ENCODE results near the gene TNFAIP2. TPM values are rescaled to one million over a fixed set of nuclear protein-coding genes. Genes with fewer than 3 reads are reported as not detected.

The TNFAIP2 gene
- total RNA-seq, 4 donors from 2014 or later, result 28.6 to 37.2 (median 31.2) TPM

GRCh38 chr14:103094406-103095209 lies 28.7 kb upstream of the TNFAIP2 start, which contains the start of gene EXOC3L4:
EXOC3L4 (plus strand) TSS chr14:103094725; CDS start chr14:103100220, 5,495 bp downstream.
- no peaks in the 10 kb centered on the region for H3K9me3 ChIP-seq
- intact Hi-C loops (cut with DNase I), result loop anchor here (10.0 kb wide), 1 partner anchor 400 kb away; no protein-coding TSS in a partner anchor
- no peak within 1 kb of the TSS for H3K27ac ChIP-seq
- no peaks in the 10 kb centered on the region for H3K36me3 ChIP-seq
- DNase-seq, result no peak
- peaks cover 0 to 8% of the 10 kb centered on the region in 2 donors for H3K4me1 ChIP-seq
- H3K4me3 ChIP-seq (replicated peaks in 1 of 3), result no peak within 1 kb of the TSS
- WGBS, 2 donors, result 81 to 82% methylated on average over 19 of the region's 23 CpGs
- no peak for TF ChIP-seq POLR2A (IDR thresholded peaks at IDR 0.05)
- TF ChIP-seq CTCF (IDR thresholded peaks at IDR 0.05), result no peak
- no peaks in the 10 kb centered on the region for H3K27me3 ChIP-seq

GRCh38 chr14:103095210-103095778 lies 28.0 kb upstream of the TNFAIP2 start:
- Histone ChIP-seq H3K27ac (no peak overlapping the region), H3K36me3 (no peaks in the 10 kb centered on the region), H3K4me1 (peaks cover 0 to 8% of the 10 kb centered on the region in 2 donors), H3K9me3 (no peaks in the 10 kb centered on the region), H3K27me3 (no peaks in the 10 kb centered on the region), H3K4me3 (replicated peaks in 1 of 3) (no peak overlapping the region)
- no peak for TF ChIP-seq CTCF (IDR thresholded peaks at IDR 0.05)
- WGBS, 2 donors, result 90 to 93% methylated on average over 9 to 11 of the region's 11 CpGs
- DNase-seq, result no peak
- intact Hi-C loops (cut with DNase I), result loop anchor here (10.0 kb wide), 1 partner anchor 400 kb away; no protein-coding TSS in a partner anchor

- H3K9me3 ChIP-seq, result no peaks in the 10 kb centered on the region
- TF ChIP-seq CTCF (IDR thresholded peaks at IDR 0.05) (no peak), POLR2A (IDR thresholded peaks at IDR 0.05) (no peak)
Observed at GRCh38 chr14:103096387-103096786, 26.9 kb upstream of the TNFAIP2 start.

GRCh38 chr14:103097244-103097993 lies 25.8 kb upstream of the TNFAIP2 start:
- no peak overlapping the region for H3K27ac ChIP-seq
- DNase-seq, result no peak
- H3K4me3 ChIP-seq (replicated peaks in 1 of 3), result no peak overlapping the region
- peaks cover 0 to 4% of the 10 kb centered on the region in 2 donors for H3K4me1 ChIP-seq
- TF ChIP-seq POLR2A (IDR thresholded peaks at IDR 0.05) (no peak), CTCF (IDR thresholded peaks at IDR 0.05) (no peak)
- no peaks in the 10 kb centered on the region for H3K27me3 ChIP-seq
- no peaks in the 10 kb centered on the region for H3K9me3 ChIP-seq
- intact Hi-C loops (cut with DNase I), result loop anchor here (10.0 kb wide), 1 partner anchor 403 kb away; no protein-coding TSS in a partner anchor
- WGBS, 2 donors, result 81 to 91% methylated on average over 24 to 26 of the region's 26 CpGs
- no peaks in the 10 kb centered on the region for H3K36me3 ChIP-seq

More at GRCh38 chr14:103096387-103096786, 26.9 kb upstream of the TNFAIP2 start:
- intact Hi-C loops (cut with DNase I), result loop anchor here (10.0 kb wide), 1 partner anchor 402 kb away; no protein-coding TSS in a partner anchor
- no peak overlapping the region for H3K27ac ChIP-seq
- H3K4me3 ChIP-seq (replicated peaks in 1 of 3), result no peak overlapping the region
- WGBS, 2 donors, result 60 to 64% methylated on average over 4 of the region's 4 CpGs
- H3K27me3 ChIP-seq, result no peaks in the 10 kb centered on the region
- no peaks in the 10 kb centered on the region for H3K36me3 ChIP-seq
- peaks cover 0 to 3% of the 10 kb centered on the region in 2 donors for H3K4me1 ChIP-seq
- DNase-seq, result no peak

Measured in thyroid gland (tissue), 4 donors.